HepG2 (cell line): ENCODE measurements around the gene MBLAC1. TPM values are rescaled to one million over a fixed set of nuclear protein-coding genes. Genes with fewer than 3 reads are reported as not detected.

Experiments
- CEBPG ChIP-seq: IDR thresholded peaks from 2 replicates; pipeline ENCODE4 v1.6.1; 2016
- FOXK2 ChIP-seq: fragments of 450-650 bp; IDR thresholded peaks from 2 replicates; pipeline ENCODE4 v1.6.1; 2016
- GTF3A ChIP-seq: sonication (generic); formaldehyde crosslinking; conservative IDR thresholded peaks from 2 replicates; pipeline ENCODE4 v1.4.0; 2020; ENCODE audit warnings: mild to moderate bottlenecking, missing genetic modification reagents
- NCOA5 ChIP-seq: sonication (generic); formaldehyde crosslinking; IDR thresholded peaks from 2 replicates; pipeline ENCODE4 v1.4.0; 2020; ENCODE audit warnings: missing genetic modification reagents
- PLRG1 ChIP-seq: fragments of 450-650 bp; conservative IDR thresholded peaks from 2 replicates; pipeline ENCODE4 v1.6.1; 2016
- TBX3 ChIP-seq: fragments of 450-650 bp; IDR thresholded peaks from 2 replicates; pipeline ENCODE4 v1.6.1; 2017; ENCODE audit warnings: antibody characterized with exemption, mild to moderate bottlenecking, inconsistent platforms, borderline replicate concordance
- TMF1 ChIP-seq: sonication (generic); formaldehyde crosslinking; IDR thresholded peaks from 2 replicates; pipeline ENCODE4 v1.8.1; 2022; ENCODE audit warnings: low read depth, missing genetic modification reagents
- XBP1 ChIP-seq: sonication (generic); formaldehyde crosslinking; IDR thresholded peaks from 2 replicates; pipeline ENCODE4 v1.5.0; 2020; ENCODE audit warnings: missing genetic modification reagents
- ZNF121 ChIP-seq: sonication (generic); formaldehyde crosslinking; IDR thresholded peaks from 2 replicates; pipeline ENCODE4 v1.5.0; 2020; ENCODE audit warnings: mild to moderate bottlenecking, missing genetic modification reagents
- ZNF138 ChIP-seq: sonication (generic); formaldehyde crosslinking; IDR thresholded peaks from 2 replicates; pipeline ENCODE4 v1.5.0; 2020; ENCODE audit warnings: mild to moderate bottlenecking, low read depth, missing genetic modification reagents
- ZNF317 ChIP-seq: sonication (generic); formaldehyde crosslinking; IDR thresholded peaks from 2 replicates; pipeline ENCODE4 v1.5.0; 2020; ENCODE audit warnings: mild to moderate bottlenecking, missing genetic modification reagents
- ZNF564 ChIP-seq: sonication (generic); formaldehyde crosslinking; IDR thresholded peaks from 2 replicates; pipeline ENCODE4 v1.8.1; 2023; ENCODE audit warnings: mild to moderate bottlenecking, missing genetic modification reagents
- ZNF615 ChIP-seq: sonication (generic); formaldehyde crosslinking; IDR thresholded peaks from 2 replicates; pipeline ENCODE4 v1.5.0; 2020; ENCODE audit warnings: mild to moderate bottlenecking, missing genetic modification reagents, borderline replicate concordance
- polyA plus RNA-seq, 8 experiments: library from polyadenylated mRNA; depleted of rRNA in 3 of 8; stranded (reverse) in 7 of 8; unstranded in 1 of 8; fragments of >200 nt; fragmentation: Illumina TruSeq in 4 of 8; extraction: Trizol in 4 of 8; gene quantifications; 2 replicates each; pipeline versions ENCODE4 v1.2.1 to v1.2.3, GENCODE V29; 2011 to 2016; ENCODE audit warnings: low read depth in 4 of 8, missing spikeins in 1 of 8, mixed read lengths in 1 of 8; ENCODE audit not compliant: insufficient read depth in 1 of 8
- total RNA-seq, 5 experiments: library from RNA; depleted of rRNA; stranded (reverse); fragments of >200 nt; fragmentation: Illumina TruSeq; extraction: Trizol; gene quantifications; 2 replicates each; pipeline ENCODE4 v1.2.3, GENCODE V29; 2016; ENCODE audit warnings: low read depth in 1 of 5
- TF ChIP-seq, protein P1 (sequence below): sonication (generic); formaldehyde crosslinking; IDR thresholded peaks from 2 replicates; pipeline ENCODE4 v1.4.0; 2020; ENCODE audit warnings: mild to moderate bottlenecking, missing genetic modification reagents
- TF ChIP-seq, protein P2 (sequence below): IDR thresholded peaks from 2 replicates; pipeline ENCODE4 v1.6.1; 2016; ENCODE audit warnings: low read depth, control low read depth
- TF ChIP-seq, protein P3 (sequence below): sonication (generic); formaldehyde crosslinking; IDR thresholded peaks from 2 replicates; pipeline ENCODE4 v1.4.0; 2020; ENCODE audit warnings: missing genetic modification reagents
- TF ChIP-seq, protein P4 (sequence below): sonication (generic); formaldehyde crosslinking; IDR thresholded peaks from 2 replicates; pipeline ENCODE4 v1.8.1; 2023; ENCODE audit warnings: missing genetic modification reagents, mild to moderate bottlenecking, borderline replicate concordance
- TF ChIP-seq, protein P5 (sequence below): sonication (generic); formaldehyde crosslinking; IDR thresholded peaks from 2 replicates; pipeline ENCODE4 v1.8.1; 2023; ENCODE audit warnings: mild to moderate bottlenecking, missing genetic modification reagents, borderline replicate concordance
- TF ChIP-seq, protein P6 (sequence below): sonication (generic); formaldehyde crosslinking; IDR thresholded peaks from 2 replicates; pipeline ENCODE4 v1.5.1; 2020; ENCODE audit warnings: mild to moderate bottlenecking, missing genetic modification reagents, borderline replicate concordance

The MBLAC1 gene
- total and polyA plus RNA-seq, 2 of the 13 experiments (the other 11 are each of a cell fraction or from before 2014, with no cell fraction given), result 0.79 to 2.1 TPM

DNA sequence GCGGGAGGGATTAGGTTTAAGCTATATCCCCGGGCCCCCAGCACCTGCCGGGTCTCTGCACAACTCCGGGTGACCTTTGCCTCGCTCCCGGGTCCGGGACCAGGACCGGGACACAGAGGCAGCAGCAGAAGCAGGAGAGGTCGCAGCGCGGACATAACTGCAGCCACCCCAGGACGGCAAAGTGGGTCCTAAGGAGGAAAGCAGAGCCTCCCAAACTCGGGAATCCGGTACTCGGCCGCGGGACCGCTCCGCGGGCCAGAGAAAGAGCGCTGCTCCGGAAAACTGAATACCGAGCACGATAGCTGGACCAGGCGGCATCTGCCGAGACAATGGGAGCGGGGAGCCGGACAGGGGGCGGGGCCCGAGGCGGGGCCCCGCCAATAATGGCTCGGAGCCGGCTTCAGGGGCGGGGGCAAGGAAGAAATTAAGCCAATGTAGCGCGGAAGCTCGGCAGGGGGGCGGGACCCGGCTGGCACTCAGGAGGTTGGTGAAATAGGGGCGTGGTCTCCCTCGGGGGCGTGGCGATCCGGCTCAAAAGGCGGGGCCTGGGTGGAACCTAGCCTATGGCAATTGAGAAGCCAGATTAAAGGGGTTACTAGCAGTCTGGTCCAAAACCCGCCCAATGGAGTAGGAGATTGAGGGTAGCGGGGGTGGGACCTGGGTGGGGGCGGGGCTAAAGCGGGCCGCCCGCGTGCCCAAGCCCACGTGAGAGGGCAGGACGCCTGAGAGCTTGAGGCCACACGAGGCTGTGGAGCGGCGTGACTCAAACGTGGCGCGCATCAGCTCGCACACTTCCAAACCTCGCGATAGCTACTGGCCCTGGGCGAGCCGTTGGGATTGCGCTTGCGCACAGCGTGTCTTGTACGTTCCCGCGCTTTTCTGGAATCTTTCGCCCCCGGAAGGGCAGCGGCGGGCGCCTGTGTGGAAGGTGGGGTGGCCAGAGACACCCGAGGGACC lies 50.6 kb downstream of the MBLAC1 start, which contains the start of the genes GPC2 and STAG3 (continued):
- TF ChIP-seq, protein P1, sequence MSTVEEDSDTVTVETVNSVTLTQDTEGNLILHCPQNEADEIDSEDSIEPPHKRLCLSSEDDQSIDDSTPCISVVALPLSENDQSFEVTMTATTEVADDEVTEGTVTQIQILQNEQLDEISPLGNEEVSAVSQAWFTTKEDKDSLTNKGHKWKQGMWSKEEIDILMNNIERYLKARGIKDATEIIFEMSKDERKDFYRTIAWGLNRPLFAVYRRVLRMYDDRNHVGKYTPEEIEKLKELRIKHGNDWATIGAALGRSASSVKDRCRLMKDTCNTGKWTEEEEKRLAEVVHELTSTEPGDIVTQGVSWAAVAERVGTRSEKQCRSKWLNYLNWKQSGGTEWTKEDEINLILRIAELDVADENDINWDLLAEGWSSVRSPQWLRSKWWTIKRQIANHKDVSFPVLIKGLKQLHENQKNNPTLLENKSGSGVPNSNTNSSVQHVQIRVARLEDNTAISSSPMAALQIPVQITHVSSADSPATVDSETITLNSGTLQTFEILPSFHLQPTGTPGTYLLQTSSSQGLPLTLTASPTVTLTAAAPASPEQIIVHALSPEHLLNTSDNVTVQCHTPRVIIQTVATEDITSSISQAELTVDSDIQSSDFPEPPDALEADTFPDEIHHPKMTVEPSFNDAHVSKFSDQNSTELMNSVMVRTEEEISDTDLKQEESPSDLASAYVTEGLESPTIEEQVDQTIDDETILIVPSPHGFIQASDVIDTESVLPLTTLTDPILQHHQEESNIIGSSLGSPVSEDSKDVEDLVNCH (CRISPR knock-in tag), result no peak
- no peak for TF ChIP-seq ZNF121 (CRISPR knock-in tag)
- no peak for TF ChIP-seq XBP1
- TF ChIP-seq, protein P2, sequence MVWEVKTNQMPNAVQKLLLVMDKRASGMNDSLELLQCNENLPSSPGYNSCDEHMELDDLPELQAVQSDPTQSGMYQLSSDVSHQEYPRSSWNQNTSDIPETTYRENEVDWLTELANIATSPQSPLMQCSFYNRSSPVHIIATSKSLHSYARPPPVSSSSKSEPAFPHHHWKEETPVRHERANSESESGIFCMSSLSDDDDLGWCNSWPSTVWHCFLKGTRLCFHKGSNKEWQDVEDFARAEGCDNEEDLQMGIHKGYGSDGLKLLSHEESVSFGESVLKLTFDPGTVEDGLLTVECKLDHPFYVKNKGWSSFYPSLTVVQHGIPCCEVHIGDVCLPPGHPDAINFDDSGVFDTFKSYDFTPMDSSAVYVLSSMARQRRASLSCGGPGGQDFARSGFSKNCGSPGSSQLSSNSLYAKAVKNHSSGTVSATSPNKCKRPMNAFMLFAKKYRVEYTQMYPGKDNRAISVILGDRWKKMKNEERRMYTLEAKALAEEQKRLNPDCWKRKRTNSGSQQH (CRISPR knock-in tag), result no peak
- no peak for TF ChIP-seq CEBPG (CRISPR knock-in tag)
- TF ChIP-seq PLRG1, result no peak
- TF ChIP-seq, protein P3, sequence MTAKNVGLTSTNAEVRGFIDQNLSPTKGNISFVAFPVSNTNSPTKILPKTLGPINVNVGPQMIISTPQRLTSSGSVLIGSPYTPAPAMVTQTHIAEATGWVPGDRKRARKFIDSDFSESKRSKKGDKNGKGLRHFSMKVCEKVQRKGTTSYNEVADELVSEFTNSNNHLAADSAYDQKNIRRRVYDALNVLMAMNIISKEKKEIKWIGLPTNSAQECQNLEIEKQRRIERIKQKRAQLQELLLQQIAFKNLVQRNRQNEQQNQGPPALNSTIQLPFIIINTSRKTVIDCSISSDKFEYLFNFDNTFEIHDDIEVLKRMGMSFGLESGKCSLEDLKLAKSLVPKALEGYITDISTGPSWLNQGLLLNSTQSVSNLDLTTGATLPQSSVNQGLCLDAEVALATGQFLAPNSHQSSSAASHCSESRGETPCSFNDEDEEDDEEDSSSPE (CRISPR knock-in tag), result peak; percentile 33; the same call in 1 of the 2 replicates
- no peak for TF ChIP-seq GTF3A (CRISPR knock-in tag)
- TF ChIP-seq FOXK2, result no peak
- TF ChIP-seq ZNF317 (CRISPR knock-in tag), result no peak
- no peak for TF ChIP-seq ZNF615 (CRISPR knock-in tag)
- TF ChIP-seq, protein P4, sequence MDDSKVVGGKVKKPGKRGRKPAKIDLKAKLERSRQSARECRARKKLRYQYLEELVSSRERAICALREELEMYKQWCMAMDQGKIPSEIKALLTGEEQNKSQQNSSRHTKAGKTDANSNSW (CRISPR knock-in tag), result no peak
- no peak for TF ChIP-seq ZNF138 (CRISPR knock-in tag)
- TF ChIP-seq ZNF564, result 0 out of 2 replicates have a peak, but pooled peaks have one; percentile 8
- TF ChIP-seq, protein P5, sequence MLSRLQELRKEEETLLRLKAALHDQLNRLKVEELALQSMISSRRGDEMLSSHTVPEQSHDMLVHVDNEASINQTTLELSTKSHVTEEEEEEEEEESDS (CRISPR knock-in tag), result no peak
- TF ChIP-seq, protein P6, sequence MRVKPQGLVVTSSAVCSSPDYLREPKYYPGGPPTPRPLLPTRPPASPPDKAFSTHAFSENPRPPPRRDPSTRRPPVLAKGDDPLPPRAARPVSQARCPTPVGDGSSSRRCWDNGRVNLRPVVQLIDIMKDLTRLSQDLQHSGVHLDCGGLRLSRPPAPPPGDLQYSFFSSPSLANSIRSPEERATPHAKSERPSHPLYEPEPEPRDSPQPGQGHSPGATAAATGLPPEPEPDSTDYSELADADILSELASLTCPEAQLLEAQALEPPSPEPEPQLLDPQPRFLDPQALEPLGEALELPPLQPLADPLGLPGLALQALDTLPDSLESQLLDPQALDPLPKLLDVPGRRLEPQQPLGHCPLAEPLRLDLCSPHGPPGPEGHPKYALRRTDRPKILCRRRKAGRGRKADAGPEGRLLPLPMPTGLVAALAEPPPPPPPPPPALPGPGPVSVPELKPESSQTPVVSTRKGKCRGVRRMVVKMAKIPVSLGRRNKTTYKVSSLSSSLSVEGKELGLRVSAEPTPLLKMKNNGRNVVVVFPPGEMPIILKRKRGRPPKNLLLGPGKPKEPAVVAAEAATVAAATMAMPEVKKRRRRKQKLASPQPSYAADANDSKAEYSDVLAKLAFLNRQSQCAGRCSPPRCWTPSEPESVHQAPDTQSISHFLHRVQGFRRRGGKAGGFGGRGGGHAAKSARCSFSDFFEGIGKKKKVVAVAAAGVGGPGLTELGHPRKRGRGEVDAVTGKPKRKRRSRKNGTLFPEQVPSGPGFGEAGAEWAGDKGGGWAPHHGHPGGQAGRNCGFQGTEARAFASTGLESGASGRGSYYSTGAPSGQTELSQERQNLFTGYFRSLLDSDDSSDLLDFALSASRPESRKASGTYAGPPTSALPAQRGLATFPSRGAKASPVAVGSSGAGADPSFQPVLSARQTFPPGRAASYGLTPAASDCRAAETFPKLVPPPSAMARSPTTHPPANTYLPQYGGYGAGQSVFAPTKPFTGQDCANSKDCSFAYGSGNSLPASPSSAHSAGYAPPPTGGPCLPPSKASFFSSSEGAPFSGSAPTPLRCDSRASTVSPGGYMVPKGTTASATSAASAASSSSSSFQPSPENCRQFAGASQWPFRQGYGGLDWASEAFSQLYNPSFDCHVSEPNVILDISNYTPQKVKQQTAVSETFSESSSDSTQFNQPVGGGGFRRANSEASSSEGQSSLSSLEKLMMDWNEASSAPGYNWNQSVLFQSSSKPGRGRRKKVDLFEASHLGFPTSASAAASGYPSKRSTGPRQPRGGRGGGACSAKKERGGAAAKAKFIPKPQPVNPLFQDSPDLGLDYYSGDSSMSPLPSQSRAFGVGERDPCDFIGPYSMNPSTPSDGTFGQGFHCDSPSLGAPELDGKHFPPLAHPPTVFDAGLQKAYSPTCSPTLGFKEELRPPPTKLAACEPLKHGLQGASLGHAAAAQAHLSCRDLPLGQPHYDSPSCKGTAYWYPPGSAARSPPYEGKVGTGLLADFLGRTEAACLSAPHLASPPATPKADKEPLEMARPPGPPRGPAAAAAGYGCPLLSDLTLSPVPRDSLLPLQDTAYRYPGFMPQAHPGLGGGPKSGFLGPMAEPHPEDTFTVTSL, result no peak
- no peak for TF ChIP-seq TMF1 (CRISPR knock-in tag)
- TF ChIP-seq TBX3, result no peak
- no peak for TF ChIP-seq NCOA5 (CRISPR knock-in tag)
